Activated CD8-positive, alpha-beta memory T cell treated with anti-CD3 and anti-CD28 coated beads, Interleukin-2, amount 50 U/mL, for 48 hours (primary cell): ENCODE results near the gene SLC7A10.
A peak's percentile ranks its signal among the peaks of the same experiment; 100 is the strongest.

Experiments
- DNase-seq: peaks from one replicate; pipeline ENCODE4 v3.0.0-alpha.2; 2020

Gene SLC7A10

DNA sequence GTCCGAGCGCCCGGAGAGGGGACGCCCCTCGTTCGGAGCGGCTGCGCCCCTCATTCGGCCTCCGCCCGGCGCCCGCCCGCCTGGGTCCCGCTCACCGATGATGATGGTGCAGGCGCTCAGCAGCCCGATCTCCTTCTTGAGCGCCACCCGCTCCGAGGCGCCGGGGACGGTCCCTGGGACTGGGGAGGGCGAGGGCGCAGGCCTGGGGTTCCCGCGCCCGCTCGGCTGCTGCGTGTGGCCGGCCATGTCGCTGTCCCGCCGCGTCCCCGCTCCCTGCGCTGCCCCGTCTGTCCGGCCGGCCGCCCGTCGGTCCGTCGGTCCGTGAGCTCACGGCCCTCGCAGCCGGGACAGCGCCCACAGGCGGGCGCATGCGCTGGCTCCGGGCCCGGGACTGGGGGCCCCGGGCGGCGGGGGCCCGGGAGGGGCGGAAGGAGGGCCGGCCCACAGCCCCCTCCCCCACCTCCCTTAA is at the start of gene SLC7A10:
SLC7A10 (minus strand) TSS at position 393 of the 469 bp plus-strand sequence; CDS start at position 246, 147 bp downstream.
- DNase-seq = no peak

DNA sequence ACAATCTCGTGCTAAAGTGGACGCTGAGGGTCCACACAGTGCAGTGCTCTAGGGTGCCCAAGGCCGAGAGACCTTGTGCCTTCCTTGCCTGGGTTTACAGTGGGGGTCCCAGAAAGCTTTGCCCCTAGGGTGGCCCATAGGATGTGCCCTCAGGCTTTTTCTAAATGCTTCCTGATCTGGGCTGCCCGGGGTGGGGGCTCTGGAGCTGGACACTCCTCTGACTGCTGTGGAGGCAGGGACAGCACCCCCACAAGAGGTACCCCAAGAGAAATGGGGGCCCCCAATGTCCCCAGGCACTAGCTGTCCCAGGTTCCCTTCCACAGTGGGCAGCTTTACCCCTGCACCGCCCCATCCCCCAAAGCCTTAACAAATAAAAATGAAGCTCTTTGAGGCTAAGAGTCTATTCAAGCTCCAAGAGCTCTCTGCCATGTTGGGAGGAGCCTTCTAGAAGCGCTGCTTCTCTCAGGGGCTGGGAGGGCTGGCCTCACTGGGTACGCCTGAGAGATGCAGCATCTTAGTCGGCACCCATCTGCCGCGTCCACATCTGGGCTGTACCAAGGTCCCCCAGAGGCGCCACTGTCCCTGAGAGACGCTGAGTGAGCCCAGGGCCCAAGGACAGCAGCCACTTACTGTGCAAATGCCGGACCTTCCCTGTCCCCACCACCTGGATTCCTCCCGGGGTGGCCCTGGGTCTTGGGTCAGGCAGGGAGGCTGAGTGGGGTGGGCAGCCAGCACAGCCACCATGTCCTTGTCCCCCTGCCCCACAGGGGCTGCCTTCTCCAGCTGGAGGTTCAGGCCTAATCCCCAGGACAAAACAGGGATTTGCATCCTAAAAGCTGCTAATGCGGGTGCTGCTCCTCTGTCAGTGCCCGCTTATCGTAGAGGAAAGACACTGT is 49.3 kb upstream of the SLC7A10 start:
- no peak for DNase-seq

DNA sequence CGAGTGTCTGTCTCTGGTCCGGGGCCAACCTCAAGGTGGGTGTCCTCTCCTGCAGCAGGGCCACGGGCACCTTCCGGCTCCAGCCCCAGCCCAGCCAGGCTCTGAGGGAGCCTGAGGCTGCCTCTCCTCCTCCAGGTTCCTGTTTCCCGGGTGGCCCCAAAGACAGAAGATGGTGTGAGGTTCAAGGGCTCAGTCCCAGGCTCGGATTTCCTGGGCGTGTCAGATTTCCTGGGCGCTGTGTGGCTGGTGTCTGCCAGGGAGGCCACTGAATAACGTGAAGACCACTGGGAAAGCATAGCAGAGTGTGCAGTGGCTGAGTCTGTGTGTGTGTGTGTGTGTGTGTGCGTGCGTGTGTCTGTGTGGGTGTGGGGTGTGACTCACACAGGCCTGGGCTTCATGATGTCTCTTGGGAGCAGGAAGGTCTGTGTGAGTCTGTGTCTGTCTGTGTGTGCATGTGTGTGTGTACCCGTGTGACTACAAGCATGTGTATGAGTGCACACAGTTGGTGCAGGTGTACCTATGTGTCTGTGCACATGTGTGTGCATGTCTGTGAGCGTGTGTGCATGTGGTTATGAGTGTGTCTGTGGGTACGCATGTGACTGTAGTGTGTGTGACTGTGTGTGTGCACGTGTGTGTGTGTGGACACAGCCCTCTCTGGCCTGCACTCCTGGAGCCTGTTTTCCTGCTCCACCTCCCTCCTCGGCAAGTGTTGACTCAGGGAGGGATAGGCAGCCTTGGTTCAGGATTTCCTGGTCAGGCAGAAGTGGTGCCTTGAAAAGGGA is 48.4 kb upstream of the SLC7A10 start:
- peak; percentile 70 for DNase-seq

DNA sequence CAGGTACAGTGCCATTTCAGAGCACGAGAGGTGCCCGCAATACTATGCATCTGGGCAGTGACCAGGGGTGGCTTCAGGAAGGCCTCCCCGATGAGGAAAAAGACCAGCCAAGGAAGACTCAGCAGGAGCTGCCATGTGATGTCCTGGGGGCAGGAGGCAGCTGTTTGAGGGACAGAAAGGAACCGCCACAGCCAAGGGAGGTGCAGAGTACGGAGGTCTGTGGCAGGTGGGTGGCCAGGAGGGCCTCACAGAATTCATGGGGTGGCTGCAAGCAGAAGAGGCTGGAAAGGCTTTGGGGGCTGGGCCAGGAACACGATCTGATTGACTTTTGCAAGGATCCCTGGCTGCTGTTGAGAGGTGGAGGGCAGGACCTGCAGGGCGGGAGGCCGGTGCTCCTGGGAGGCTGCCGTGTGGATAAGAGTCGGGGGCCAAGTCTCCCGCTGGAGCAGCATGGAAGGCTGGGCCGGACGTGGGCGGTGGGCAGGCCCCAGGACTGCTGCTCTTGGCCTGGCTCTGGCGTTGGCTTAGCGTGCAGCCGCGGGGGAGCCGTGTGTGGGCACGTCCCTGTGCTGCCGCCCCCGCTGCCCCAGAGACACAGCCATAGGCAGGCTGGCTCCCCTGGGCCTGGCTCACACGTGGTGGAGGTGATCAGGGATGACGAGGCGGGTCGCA is 47.6 kb upstream of the SLC7A10 start:
- DNase-seq = no peak

DNA sequence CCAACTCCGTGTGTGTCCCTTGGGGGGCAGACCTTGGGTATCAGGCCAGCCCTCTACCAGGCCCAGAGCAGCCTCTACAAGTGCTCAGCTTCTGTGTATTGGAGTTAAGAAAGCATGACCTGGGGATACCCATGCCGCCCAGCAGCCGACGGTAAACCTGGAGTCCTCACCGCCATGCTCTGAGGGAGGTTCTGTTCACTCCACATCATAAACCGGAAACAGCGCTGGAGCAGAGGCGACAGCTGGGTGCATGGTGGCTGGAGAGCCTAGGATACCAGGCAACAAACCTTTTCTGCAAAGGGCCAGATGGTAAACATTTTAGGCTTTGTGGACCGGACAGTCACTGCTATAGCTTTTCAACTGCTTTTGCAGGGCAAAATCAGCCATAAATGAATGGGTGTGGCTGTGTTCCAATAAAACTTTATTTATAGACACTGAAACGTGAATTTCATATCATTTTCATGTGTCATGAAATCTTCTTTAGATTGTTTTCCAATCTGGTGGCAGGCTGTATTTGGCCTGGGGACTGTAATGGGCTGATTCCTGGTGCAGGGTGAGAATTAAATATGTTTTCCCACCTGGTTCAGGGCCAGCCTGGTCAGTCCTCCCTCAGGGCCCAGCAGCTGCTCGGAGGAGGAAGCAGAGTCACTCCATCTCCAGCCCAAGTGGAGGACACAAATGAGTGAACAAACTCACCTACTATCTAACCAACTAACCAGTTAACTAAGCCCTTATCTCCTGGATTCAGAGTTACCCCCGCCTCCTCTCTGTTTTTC is 45.8 kb upstream of the SLC7A10 start:
- no peak for DNase-seq

DNA sequence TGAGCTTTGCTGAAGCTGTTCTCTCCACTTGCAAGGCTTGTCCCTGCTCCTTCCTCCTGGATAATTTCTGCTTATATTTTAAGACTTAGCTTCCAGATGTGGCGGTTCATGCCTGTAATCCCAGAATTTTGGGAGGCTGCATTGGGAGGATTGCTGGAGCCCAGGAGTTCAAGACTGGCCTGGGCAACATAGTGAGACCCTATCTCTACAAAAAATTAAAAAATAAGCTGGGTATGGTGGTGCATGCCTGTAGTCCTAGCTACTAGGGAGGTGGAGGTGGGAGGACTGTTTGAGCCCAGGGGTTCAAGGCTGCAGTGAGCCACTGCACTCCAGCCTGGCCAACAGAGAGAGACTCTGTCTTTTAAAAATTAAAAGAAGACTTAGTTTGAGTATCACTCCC is 45.1 kb upstream of the SLC7A10 start:
- no peak for DNase-seq

DNA sequence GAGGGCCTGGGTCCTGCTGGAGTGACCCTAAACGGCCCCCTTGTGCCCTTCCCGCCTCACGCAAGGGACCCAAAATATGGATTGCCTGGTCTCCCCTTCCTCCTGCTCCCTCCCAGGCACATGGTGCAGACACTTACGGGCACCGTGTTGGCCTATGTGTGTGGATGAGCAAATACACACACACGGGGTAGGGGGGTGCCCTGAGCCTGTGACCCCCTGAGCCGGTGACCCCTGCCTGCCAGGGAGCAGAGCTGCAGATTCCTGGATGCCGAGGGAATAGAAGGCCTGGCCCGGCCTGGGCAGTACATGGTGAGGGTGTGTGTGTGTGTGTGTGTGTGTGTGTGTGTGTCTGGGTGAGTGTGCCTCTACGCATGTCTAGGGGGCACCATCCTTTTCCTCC is 43.4 kb upstream of the SLC7A10 start:
- no peak for DNase-seq

DNA sequence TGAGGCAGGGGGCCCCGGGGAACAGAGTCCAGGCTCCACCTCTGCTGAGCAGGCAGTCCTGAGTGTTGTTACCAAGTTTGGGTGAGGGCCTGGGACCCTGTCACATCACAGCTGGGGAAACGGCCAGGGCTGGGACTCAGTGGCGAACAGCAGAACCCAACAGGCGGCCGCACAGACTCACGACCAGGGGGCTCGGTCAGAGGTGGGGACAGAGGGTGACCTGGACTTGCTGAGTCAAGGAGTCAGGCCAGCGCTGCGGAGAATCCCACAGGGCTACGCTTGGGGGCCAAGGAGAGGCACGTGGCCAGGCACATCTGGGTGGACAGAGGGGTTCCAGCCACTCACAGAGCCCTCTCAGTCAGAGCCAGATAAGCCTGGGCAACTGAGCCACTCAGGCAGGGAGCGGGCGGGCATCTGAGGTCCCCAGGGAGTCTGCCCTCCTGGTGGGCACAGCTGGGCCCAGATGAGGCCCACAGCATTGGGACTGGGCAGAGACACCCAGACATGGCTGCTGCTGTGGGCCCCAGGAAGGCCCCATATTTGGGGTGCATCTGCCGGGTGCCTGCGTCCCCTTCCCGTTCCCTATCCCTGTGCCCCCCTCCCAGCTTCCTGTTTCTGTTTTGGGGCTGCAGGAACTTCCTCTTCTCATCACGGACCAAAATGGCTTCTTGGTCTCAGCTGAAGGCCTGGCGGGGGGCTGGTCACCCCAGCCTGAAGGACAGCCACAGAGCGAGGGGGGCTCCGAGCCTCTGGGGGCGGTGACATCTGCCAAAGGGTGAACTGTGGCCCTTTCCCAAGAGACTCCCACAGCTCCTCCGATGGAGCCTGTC is 42.7 kb upstream of the SLC7A10 start:
- no peak for DNase-seq

DNA sequence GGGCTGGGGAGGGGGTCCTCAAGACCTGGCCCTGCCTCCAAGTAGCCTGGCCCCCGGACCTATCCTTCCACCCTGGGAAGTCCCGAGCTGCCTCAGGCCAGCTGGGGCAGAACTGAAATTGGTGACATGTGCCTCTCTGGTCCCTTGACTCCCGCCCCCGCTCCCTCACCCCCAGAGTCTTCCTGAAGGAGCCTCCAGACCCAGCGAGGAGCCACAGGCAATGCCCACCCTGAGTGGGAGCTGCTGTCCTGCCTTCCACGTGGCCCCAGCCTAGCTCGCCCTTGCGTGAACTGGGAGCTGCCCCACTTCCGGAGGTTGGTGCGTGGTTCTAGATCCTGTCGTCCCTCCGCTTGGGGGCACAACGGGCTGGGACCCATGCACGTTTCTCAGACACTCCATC is 42.1 kb upstream of the SLC7A10 start:
- no peak for DNase-seq

DNA sequence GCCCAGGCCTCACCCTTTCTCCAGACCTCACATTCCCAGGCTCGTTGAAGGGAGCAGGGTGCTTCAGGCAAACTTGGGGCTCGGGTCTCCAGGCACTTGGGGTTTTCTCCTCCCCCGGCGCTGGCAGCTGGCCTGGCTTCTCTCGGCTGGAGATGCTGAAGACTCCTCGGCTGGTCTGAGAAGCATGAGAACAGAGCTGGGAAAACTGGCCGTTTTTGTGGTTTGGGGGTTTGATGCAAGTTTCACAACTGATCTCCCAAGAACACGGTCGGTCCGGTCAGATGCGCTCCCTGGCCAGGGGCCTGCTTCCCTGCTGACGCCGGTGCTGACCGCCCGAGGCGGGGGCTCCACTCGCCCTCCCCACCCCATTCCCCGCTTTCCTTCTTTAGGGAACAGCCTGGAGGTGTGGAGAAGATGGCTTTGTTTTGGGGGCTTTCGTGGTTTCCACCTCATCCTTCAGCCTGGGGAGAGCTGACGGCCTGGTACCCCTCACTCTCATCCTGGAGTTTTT is 41.4 kb upstream of the SLC7A10 start:
- DNase-seq = no peak

DNA sequence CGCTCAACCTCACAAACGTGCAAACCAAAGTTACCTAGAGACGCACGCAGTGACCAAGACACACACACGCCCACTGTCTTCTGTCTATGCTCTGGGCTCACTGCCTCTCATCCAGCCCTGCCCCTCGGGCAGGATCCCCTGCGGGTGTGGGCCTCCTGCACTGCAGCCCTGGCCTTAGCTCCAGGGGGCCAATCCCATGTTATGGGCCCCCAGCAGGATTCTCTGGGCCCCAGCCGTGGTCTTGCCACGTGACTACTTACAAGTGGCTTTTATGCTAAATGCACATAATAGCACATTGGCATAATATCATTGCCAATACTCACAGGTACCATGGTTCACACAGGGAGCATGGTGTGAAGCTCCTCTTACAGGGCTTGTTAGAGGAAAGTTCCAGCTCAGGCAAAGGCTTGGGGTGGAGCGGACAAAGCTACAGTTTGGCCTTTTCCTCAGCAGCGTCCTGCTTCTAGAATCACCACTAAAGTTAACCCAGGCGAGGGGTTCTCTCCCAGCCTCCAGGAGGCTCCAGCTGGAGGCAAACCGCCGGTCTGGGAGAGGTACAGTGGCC is 39.3 kb upstream of the SLC7A10 start:
- no peak for DNase-seq

DNA sequence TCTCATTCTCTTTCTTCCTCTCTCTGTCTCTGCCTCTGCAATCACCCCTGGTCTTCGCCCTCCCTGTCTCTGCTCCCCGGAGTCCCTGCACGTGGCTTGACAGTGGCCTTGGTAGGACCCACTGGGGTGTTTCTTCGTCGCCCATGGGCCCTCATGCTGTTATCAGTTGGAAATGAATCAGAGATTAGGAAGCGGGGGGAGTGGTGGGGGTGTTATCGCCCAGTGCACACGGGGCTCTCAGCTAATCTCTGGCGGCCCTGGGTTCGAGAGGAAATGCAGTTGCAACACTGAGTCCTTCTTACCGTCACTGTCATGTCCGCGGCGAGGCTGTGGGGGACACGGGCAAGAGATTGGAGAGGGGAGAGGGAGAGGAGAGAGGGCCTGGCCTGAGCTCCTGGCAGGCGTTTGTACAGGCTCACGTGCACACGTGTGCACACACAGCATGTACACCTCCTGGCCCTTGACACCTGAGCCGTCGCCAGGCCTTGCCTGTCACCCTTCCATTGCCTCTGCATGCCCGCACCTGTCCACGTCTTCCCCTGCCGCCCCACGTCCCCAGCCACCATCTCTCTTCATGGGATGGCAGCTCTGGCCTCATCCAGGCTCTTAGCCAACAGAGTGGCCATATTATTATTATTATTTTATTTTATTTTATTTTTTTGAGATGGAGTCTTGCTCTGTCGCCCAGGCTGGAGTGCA is 37.8 kb upstream of the SLC7A10 start:
- DNase-seq = no peak

DNA sequence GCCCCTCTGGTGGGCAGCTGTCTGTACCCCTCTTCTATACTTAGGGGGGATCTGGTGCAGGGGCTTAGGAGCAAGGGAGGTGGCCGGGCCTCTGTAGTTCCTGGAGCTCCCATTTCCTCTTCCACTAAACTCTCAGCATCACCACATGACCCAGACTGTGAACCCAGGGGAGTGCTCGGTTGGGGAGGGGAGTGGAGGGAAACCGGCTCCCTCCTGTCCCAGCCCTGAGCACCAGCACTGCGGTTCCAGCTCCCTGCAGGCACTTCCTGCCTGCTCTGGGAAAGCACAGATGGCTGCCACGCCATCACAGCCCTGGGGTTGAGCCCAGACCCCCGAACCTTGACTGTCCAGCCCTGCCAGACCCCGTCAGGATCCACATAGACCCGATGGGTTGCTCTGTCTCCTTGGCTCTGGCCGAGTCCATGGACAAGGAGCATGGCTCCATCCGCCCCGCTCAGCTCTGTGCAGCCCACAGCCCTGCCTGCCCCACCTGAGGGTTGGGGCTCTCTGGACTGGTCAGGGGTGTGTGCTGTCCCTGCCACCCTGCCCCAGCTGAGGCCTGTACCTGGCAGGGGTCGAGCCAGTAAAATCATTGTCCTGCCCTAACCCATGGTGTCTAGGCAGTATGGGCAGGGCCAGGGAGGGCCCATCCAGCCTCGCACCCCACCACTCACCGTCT is 36.0 kb upstream of the SLC7A10 start:
- no peak for DNase-seq

DNA sequence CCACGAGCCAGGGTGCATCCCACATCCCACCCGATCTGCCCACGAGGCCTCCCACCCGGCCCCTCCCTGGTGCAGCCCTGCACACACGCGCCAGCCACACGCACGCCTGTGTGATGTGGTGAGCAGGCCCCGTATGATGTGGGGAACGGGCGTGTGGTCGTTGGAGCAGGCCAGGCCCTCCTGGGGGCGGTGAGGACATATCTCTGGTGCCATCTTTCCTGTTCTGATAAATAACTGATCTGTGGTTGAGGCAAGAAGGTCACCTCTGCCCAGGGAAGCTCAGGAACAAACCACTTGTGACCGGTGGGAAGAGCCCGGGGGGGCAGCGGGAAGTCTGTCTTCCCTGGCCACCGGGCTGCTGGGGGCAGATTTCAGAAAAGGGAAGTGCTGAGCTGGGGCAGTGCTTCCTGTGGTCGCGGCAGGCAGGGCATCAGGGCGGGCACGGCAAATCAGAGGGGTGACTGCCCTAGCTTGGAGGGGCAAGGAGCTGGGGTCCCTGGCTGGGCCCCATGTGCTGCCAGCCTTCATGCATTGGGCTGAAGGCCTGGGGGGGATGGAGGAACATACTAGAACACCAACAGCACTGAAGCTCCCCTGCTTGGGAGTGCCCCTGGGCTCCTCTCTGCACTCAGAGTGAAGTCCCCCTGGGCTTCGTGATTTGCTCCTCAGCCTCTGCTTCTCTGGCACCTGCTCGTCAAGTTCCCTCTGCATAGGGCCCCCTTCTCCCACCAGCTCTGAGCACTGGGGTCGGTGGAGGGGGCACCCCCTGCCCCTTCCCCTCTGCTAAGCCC is 35.2 kb upstream of the SLC7A10 start:
- no peak for DNase-seq

DNA sequence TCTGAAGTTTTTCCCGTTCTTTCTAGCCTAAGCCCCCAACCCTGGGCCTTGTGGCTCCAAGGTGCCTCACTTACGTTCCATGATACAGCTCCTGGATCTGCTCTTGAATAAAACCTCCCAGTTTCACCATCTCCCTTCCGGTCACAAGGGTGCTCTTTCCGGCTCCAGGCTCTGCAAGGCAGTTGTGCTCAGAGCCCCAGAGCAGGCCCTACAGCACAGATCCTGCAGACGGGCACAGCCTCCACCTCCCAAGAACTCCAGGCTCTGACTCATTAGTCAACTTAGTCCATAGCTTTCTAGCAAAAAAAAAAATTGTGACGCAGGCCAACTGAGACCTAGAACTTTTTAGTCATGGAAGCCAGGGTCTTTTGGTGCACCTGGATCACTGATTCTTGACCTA is 33.9 kb upstream of the SLC7A10 start:
- no peak for DNase-seq

DNA sequence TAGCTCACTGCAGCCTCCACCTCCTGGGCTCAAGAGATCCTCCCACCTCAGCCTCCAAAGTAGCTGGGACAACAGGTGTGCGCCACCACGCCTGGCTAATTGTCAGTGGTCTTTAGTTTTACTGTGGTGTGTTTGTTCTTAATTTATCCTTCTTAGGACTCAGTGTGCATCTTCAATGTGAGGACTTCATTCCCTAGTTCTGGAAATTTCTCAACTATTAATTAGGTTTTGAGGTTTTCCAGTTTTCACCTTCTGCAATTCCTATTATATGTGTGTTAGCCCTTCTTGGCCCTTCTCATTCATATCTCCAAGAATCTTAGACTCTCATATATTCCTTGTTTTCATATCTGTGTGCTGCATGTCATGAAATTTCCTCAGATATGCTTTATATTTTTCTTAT is 32.2 kb upstream of the SLC7A10 start:
- no peak for DNase-seq

DNA sequence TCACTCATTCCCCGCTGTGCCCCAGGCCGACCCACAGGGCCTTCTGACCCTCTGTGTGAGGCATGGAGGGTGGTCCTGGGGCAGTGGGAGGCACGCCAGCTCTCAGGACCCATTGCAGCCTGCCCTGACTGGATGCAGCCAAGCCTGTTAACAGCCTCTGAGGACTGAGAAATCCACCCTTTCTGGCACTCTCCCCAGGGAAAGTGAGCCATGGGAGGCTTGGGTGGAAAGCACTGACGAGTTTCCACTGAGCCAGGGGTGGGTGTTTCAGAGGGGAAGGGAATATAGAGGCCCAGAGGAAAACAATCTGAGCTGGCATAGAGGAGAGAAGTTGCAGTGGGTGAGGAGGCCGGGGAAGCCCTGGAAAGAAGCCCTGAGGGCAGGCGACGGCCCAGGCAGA is 30.6 kb upstream of the SLC7A10 start:
- no peak for DNase-seq

DNA sequence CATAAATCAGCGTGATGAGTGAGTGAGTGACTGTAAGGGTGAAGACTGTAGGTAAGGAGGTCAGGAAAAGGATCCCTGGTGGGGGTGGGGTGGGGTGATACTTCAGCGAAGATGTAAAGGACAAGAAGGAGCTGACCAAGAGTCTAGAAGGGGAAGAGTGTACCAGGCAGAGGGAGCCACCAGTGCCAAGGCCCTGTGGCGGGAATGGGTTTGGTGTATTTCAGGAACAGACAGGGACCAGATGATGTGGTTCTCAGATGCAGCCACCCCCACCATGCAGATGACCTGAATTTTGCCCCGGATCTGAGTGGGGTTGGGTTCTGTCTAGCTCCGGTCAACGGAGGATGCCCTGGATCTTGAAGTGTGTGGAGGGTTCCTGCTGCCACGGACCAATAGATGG is 30.1 kb upstream of the SLC7A10 start:
- DNase-seq = no peak

DNA sequence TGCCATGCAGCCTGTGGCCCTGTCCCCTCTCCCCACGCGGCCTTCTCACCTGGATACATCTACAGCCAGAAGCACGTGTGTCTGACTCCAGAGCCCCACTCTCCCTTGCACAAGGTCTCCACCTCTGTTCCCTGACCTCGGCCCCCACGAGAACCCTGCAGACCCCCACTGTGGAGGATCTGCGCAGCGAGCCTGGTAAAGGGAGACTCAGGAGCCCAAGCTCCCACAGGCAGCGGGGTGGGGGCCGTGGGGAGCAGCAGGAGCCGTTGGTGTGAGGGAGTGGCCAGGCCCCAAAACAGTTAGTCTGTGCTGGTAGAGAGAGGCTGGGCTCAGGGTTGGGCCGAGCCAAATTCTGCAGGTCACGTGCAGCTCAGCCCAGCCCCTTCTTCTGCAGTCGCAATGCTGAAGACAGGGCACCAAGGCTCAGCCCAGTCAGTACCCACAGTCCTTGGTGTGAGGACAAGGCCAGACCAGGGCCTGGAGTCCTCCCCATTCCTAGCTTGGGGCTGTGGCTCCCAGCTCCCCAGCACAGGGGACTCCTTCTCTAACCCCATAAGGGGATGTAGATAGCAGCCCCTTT is 28.7 kb upstream of the SLC7A10 start:
- no peak for DNase-seq
